Lower leg skin (tissue), 4 donors: ENCODE measurements around the gene C1orf167. TPM values are rescaled to one million over a fixed set of nuclear protein-coding genes. Genes with fewer than 3 reads are reported as not detected.

Experiments
- DNase-seq, 2 donors: peaks; one replicate each; pipeline ENCODE4 v3.0.0-alpha.2; 2019; ENCODE audit warnings: low spot score in 2 of 2
- H3K4me3 ChIP-seq: fragments of 200-600 bp; sonication (generic); 2 replicates; pipeline ENCODE4 v1.5.1; 2017; ENCODE audit warnings: mild to moderate bottlenecking, low read depth; ENCODE audit not compliant: poor library complexity, severe bottlenecking
- POLR2A ChIP-seq, 2 donors: fragments of 450-650 bp; IDR thresholded peaks; one replicate each; pipeline ENCODE4 v1.6.1; 2016 to 2017; ENCODE audit warnings: antibody characterized with exemption in 2 of 2, mild to moderate bottlenecking in 1 of 2, moderate library complexity in 1 of 2
- WGBS, 2 donors: methylation state at CpG; one replicate each; pipeline ENCODE4 v1.1.5; 2018; 5-methylcytosine and 5-hydroxymethylcytosine counted together
- intact Hi-C: fragments of 100-400 bp; cut with DNase I; formaldehyde crosslinking; loops from one replicate; pipeline ENCODE4 v1.15.0; 2023; ENCODE audit warnings: low total_unique reads
- total RNA-seq, 4 donors: library from RNA; depleted of rRNA; stranded (reverse); fragments of >200 nt; gene quantifications; one replicate each; pipeline ENCODE4 v1.1.0, GENCODE V29; 2016
- TF ChIP-seq, protein P1 (sequence below), 3 donors: fragments of 450-650 bp; IDR thresholded peaks; one replicate each; pipeline ENCODE4 v1.5.1; 2016; ENCODE audit warnings: antibody characterized with exemption in 3 of 3, mild to moderate bottlenecking in 3 of 3, moderate library complexity in 2 of 3

The C1orf167 gene
- total RNA-seq, 4 donors from 2014 or later, result 1.6 to 2.8 TPM; not detected in 2

- intact Hi-C loops, result no loop called here
- WGBS, 2 donors, result 63 to 78% methylated on average over 2 of the region's 2 CpGs
- no peak for DNase-seq
- TF ChIP-seq, protein P1, sequence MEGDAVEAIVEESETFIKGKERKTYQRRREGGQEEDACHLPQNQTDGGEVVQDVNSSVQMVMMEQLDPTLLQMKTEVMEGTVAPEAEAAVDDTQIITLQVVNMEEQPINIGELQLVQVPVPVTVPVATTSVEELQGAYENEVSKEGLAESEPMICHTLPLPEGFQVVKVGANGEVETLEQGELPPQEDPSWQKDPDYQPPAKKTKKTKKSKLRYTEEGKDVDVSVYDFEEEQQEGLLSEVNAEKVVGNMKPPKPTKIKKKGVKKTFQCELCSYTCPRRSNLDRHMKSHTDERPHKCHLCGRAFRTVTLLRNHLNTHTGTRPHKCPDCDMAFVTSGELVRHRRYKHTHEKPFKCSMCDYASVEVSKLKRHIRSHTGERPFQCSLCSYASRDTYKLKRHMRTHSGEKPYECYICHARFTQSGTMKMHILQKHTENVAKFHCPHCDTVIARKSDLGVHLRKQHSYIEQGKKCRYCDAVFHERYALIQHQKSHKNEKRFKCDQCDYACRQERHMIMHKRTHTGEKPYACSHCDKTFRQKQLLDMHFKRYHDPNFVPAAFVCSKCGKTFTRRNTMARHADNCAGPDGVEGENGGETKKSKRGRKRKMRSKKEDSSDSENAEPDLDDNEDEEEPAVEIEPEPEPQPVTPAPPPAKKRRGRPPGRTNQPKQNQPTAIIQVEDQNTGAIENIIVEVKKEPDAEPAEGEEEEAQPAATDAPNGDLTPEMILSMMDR (IDR thresholded peaks at IDR 0.05), result no peak
- no peak for TF ChIP-seq POLR2A (IDR thresholded peaks at IDR 0.05)
- no peak overlapping the region for H3K4me3 ChIP-seq
These were observed 23.9 kb upstream of the C1orf167 start for GRCh38 chr1:11738096-11738495.

- WGBS, 2 donors, result 80 to 84% methylated on average over 6 of the region's 6 CpGs
- DNase-seq, result no peak
- H3K4me3 ChIP-seq, result no peak overlapping the region
- TF ChIP-seq, protein P1 (IDR thresholded peaks at IDR 0.05), result no peak
- TF ChIP-seq POLR2A (IDR thresholded peaks at IDR 0.05), result no peak
- intact Hi-C loops, result no loop called here
These were observed 23.2 kb upstream of the C1orf167 start for GRCh38 chr1:11738783-11739182.

DNA sequence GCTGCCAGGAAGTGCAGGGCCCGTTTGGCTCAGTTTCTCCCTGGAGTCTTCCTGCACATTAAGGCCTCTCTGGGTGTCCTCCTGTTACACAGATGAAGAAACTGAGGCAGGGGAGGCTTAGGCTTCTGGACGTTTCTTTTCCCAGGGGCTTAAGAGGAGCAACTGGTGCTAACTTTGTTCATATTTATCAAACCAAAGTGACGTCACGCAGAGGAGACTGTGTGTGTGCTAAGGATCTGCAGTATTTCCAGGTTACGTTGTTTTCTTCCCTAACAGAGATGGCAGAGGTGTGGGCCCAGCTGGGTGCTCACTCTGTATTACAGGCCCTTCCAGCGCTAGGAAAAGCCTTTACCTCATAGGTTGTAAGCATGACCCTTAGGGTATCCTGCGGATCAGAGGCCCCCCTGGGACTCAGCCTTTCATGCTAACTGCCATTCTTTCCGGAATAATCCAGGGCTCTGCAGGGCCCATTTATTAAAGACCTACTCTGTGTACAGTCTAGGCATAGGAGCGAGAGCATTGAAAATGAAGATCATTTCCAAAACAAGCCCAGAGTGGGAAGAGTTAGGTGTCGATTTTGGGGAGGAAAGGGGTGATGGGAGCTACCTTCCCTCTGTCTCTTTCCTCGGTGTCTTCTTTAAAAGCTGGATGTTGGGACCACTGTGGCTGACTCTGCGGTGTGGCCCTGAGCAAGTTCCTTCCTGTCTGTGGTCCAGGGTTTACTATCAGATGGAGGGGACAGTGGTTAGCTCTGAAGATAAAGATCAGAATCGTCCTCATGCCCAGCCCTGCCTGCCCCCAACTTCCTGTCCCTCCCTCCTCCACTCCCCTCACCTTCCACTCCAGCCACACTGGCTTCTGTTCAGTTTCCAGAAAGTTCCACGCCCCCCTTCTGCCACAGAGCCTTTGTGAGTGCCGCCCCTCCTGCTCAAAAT is 21.5 kb upstream of the C1orf167 start:
- H3K4me3 ChIP-seq, result no peak overlapping the region
- DNase-seq, result no peak
- 57 to 71% methylated on average over 15 of the region's 15 CpGs for WGBS, 2 donors
- TF ChIP-seq, protein P1 (IDR thresholded peaks at IDR 0.05), result no peak
- intact Hi-C loops, result no loop called here

- no peak for TF ChIP-seq POLR2A (IDR thresholded peaks at IDR 0.05)
- intact Hi-C loops, result no loop called here
- WGBS, 2 donors, result 86 to 94% methylated on average over 4 of the region's 4 CpGs
- H3K4me3 ChIP-seq, result no peak overlapping the region
- no peak for DNase-seq
These were observed 20.5 kb upstream of the C1orf167 start for GRCh38 chr1:11741482-11741881.

DNA sequence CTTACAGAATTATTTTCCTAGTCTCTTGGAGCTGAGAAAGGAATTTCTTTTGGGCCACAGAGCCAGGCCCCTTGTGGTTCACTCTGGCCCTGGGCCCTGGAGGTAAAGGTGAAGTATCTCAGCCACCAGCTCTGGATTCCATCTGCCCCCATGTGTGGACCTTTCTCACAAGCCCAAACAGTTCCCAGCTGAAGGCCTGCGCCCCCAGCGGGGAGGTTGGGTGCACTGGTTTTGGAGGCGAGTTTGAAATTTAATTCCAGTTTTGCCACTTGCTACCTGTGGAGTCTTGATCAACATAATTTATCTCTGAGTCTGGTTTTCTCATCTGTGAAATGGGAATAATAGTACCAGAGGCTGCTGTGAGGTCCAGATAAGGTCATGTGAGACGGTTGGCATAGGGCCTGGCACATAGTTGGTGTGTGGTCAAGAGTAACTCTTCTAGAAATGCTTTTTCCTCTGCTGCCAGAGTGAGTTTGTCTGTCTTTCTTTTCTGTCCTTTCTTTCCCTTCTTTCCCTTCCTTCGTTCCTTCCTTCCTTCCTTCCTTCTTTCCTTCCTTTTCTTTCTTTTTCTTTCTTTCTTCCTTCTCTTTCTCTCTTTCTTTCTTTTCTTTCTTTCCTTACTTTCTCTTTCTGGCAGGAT is 20.0 kb upstream of the C1orf167 start:
- DNase-seq, result no peak
- intact Hi-C loops, result no loop called here
- no peak overlapping the region for H3K4me3 ChIP-seq
- TF ChIP-seq, protein P1 (IDR thresholded peaks at IDR 0.05), result no peak
- no peak for TF ChIP-seq POLR2A (IDR thresholded peaks at IDR 0.05)
- 77 to 92% methylated on average over 5 of the region's 5 CpGs for WGBS, 2 donors

DNA sequence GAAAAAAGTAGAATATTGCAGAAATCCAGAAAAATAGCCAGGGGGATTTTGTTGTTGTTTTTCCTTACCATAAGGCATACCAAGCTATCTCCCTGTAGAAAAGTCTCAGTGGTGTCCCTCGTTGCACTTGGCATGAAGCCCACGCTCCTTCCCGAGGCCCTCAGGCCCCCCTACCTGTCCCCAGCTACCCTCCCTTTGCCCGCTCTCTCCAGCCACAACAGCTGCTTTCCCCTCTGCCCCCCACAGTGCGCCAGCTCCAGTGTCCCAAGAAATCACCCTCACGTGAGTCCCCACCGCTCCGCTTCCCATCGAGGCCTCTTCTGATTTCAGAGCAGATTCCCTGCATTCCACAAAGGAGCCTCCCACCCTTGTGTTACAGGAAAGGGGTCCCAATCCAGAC is 17.7 kb upstream of the C1orf167 start:
- DNase-seq, result no peak
- no peak overlapping the region for H3K4me3 ChIP-seq
- TF ChIP-seq POLR2A (IDR thresholded peaks at IDR 0.05), result no peak
- TF ChIP-seq, protein P1 (IDR thresholded peaks at IDR 0.05), result no peak
- intact Hi-C loops, result no loop called here
- 86 to 87% methylated on average over 9 of the region's 9 CpGs for WGBS, 2 donors
